Loucy (cell line): ENCODE measurements around the gene KCNA3.

Experiments used
- H2AFZ ChIP-seq: fragments of 200-600 bp; sonication (generic); 2 replicates; pipeline ENCODE4 v1.6.0; 2016; ENCODE audit warnings: antibody characterized with exemption, mild to moderate bottlenecking, low read length, moderate library complexity
- H3F3A ChIP-seq: fragments of 200-600 bp; 2 replicates; pipeline ENCODE4 v1.6.0; 2016; ENCODE audit warnings: antibody characterized with exemption, low read depth, mild to moderate bottlenecking
- H3K27me3 ChIP-seq: fragments of 200-600 bp; sonication (generic); 2 replicates; pipeline ENCODE4 v1.6.1; 2014; ENCODE audit warnings: low read length, mild to moderate bottlenecking; ENCODE audit not compliant: insufficient read depth, poor library complexity, severe bottlenecking
- H3K36me3 ChIP-seq: fragments of 200-600 bp; sonication (generic); 2 replicates; pipeline ENCODE4 v1.6.1; 2016; ENCODE audit warnings: low read length; ENCODE audit not compliant: insufficient read depth
- H3K4me1 ChIP-seq: fragments of 200-600 bp; sonication (generic); 2 replicates; pipeline ENCODE4 v1.5.1; 2014; ENCODE audit warnings: low read length, mild to moderate bottlenecking; ENCODE audit not compliant: insufficient read depth, poor library complexity, severe bottlenecking
- H3K4me2 ChIP-seq: fragments of 200-600 bp; sonication (generic); 2 replicates; pipeline ENCODE4 v1.6.0; 2014; ENCODE audit warnings: antibody characterized with exemption, low read length, low read depth, mild to moderate bottlenecking; ENCODE audit not compliant: poor library complexity, severe bottlenecking
- H3K4me3 ChIP-seq: fragments of 200-600 bp; sonication (generic); 2 replicates; pipeline ENCODE4 v1.5.1; 2014; ENCODE audit warnings: low read length, mild to moderate bottlenecking, mixed read lengths; ENCODE audit not compliant: poor library complexity, severe bottlenecking
- H3K79me2 ChIP-seq: fragments of 200-600 bp; sonication (generic); 2 replicates; pipeline ENCODE4 v1.6.1; 2014; ENCODE audit warnings: low read length; ENCODE audit not compliant: insufficient read depth
- H3K9ac ChIP-seq: fragments of 200-600 bp; sonication (generic); 2 replicates; pipeline ENCODE4 v1.6.0; 2014; ENCODE audit warnings: mild to moderate bottlenecking, low read depth, low read length, moderate library complexity; ENCODE audit not compliant: poor library complexity, severe bottlenecking
- H3K9me2 ChIP-seq: fragments of 200-600 bp; sonication (generic); replicated peaks from 2 replicates; pipeline ENCODE4 v1.6.1; 2016; ENCODE audit warnings: low read depth, low read length, mixed read lengths
- H3K9me3 ChIP-seq: fragments of 200-600 bp; sonication (generic); 2 replicates; pipeline ENCODE4 v1.6.1; 2014; ENCODE audit warnings: mild to moderate bottlenecking, antibody characterized with exemption, low read length, low read depth; ENCODE audit not compliant: insufficient read depth
- H4K20me1 ChIP-seq: fragments of 200-600 bp; sonication (generic); 2 replicates; pipeline ENCODE4 v1.6.0; 2014; ENCODE audit warnings: antibody characterized with exemption, low read length, mild to moderate bottlenecking; ENCODE audit not compliant: insufficient read depth, poor library complexity, severe bottlenecking
- EZH2phosphoT487 ChIP-seq: fragments of 200-600 bp; IDR thresholded peaks from 2 replicates; pipeline ENCODE4 v1.6.1; 2018; ENCODE audit warnings: antibody characterized with exemption, mild to moderate bottlenecking, moderate library complexity, borderline replicate concordance
- TF ChIP-seq, protein P1 (sequence below): fragments of 200-600 bp; sonication (generic); conservative IDR thresholded peaks from 2 replicates; pipeline ENCODE4 v1.5.1; 2014; ENCODE audit warnings: mild to moderate bottlenecking, antibody characterized with exemption, low read length

Gene KCNA3

GRCh38 chr1:110674337-110675059, at the start of gene KCNA3:
TSS of gene KCNA3 (minus strand) at chr1:110674940. CDS start at chr1:110674809, 131 bp downstream.
- H3K4me1 ChIP-seq: peaks cover 41% of the 10 kb centered on the region
- H3K9me3 ChIP-seq: no peaks in the 10 kb centered on the region
- H3F3A ChIP-seq: 0 out of 2 replicates have a peak, but pooled peaks cover 6% of the 10 kb centered on the region
- no peaks in the 10 kb centered on the region for H3K36me3 ChIP-seq
- peak within 1 kb of the TSS; percentile 65 for H3K9ac ChIP-seq
- H3K4me2 ChIP-seq: peak within 1 kb of the TSS; percentile 83
- peak within 1 kb of the TSS; percentile 74 for H3K4me3 ChIP-seq
- H4K20me1 ChIP-seq: no peaks in the 10 kb centered on the region
- H2AFZ ChIP-seq: peak within 1 kb of the TSS; percentile 90
- no peaks in the 10 kb centered on the region for H3K9me2 ChIP-seq
- H3K79me2 ChIP-seq: peaks cover 14% of the 10 kb centered on the region; the same call in 1 of the 2 replicates
- TF ChIP-seq, protein P1, sequence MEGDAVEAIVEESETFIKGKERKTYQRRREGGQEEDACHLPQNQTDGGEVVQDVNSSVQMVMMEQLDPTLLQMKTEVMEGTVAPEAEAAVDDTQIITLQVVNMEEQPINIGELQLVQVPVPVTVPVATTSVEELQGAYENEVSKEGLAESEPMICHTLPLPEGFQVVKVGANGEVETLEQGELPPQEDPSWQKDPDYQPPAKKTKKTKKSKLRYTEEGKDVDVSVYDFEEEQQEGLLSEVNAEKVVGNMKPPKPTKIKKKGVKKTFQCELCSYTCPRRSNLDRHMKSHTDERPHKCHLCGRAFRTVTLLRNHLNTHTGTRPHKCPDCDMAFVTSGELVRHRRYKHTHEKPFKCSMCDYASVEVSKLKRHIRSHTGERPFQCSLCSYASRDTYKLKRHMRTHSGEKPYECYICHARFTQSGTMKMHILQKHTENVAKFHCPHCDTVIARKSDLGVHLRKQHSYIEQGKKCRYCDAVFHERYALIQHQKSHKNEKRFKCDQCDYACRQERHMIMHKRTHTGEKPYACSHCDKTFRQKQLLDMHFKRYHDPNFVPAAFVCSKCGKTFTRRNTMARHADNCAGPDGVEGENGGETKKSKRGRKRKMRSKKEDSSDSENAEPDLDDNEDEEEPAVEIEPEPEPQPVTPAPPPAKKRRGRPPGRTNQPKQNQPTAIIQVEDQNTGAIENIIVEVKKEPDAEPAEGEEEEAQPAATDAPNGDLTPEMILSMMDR: peak; percentile 28
- no peak for TF ChIP-seq EZH2phosphoT487
- H3K27me3 ChIP-seq: peaks cover 18% of the 10 kb centered on the region

- Histone ChIP-seq H3K9ac (no peak overlapping the region), H3K4me2 (no peak overlapping the region), H3K4me3 (no peak overlapping the region), H3F3A (no peaks in the 10 kb centered on the region), H3K9me2 (no peaks in the 10 kb centered on the region), H3K4me1 (peaks cover 8% of the 10 kb centered on the region), H4K20me1 (no peaks in the 10 kb centered on the region), H3K79me2 (no peaks in the 10 kb centered on the region), H3K36me3 (no peaks in the 10 kb centered on the region), H3K9me3 (no peaks in the 10 kb centered on the region), H2AFZ (no peak overlapping the region), H3K27me3 (peaks cover 9% of the 10 kb centered on the region)
- TF ChIP-seq, protein P1: no peak
- no peak for TF ChIP-seq EZH2phosphoT487
Observed at GRCh38 chr1:110722807-110723206, 48.1 kb upstream of the KCNA3 start.

- H3K9me3 ChIP-seq: no peaks in the 10 kb centered on the region
- peaks cover 9% of the 10 kb centered on the region for H3K27me3 ChIP-seq
- H3K4me3 ChIP-seq: no peak overlapping the region
- H3K79me2 ChIP-seq: no peaks in the 10 kb centered on the region
- H4K20me1 ChIP-seq: no peaks in the 10 kb centered on the region
- no peaks in the 10 kb centered on the region for H3K9me2 ChIP-seq
- H3K36me3 ChIP-seq: no peaks in the 10 kb centered on the region
- no peak overlapping the region for H3K4me2 ChIP-seq
- H3K4me1 ChIP-seq: no peaks in the 10 kb centered on the region
- no peaks in the 10 kb centered on the region for H3F3A ChIP-seq
- H2AFZ ChIP-seq: no peak overlapping the region
- H3K9ac ChIP-seq: no peak overlapping the region
- no peak for TF ChIP-seq EZH2phosphoT487
- TF ChIP-seq, protein P1: no peak
Observed at GRCh38 chr1:110719908-110720307, 45.2 kb upstream of the KCNA3 start.
